Upper lobe of left lung (tissue), 6 donors: Measurements from ENCODE around the gene TRIOBP. TPM values are rescaled to one million over a fixed set of nuclear protein-coding genes. Genes with fewer than 3 reads are reported as not detected.

ENCODE experiments used
- ATAC-seq, 2 donors: fragments of 200-7000 bp; cut with Tn5 transposase; one replicate each; pipeline ENCODE4 v1.9.1; 2022; ENCODE audit warnings: mild to moderate bottlenecking in 2 of 2, moderate library complexity in 2 of 2; ENCODE audit not compliant: low FRiP score in 2 of 2
- DNase-seq, 2 donors: peaks; one replicate each; pipeline ENCODE4 v3.0.0-alpha.2; 2019 to 2020
- H3K27ac ChIP-seq, 4 donors: fragments of 200-600 bp; sonication (generic); one replicate each; pipeline ENCODE4 v1.5.1; 2016 to 2019
- H3K27me3 ChIP-seq, 4 donors: fragments of 200-600 bp; sonication (generic); one replicate each; pipeline ENCODE4 v1.5.1; 2017 to 2019
- H3K36me3 ChIP-seq, 4 donors: fragments of 200-600 bp; sonication (generic); one replicate each; pipeline ENCODE4 v1.5.1; 2016 to 2019
- H3K4me1 ChIP-seq, 4 donors: fragments of 200-600 bp; sonication (generic); one replicate each; pipeline ENCODE4 v1.5.1; 2018 to 2019
- H3K4me3 ChIP-seq, 4 donors: fragments of 200-600 bp; sonication (generic); one replicate each; pipeline ENCODE4 v1.5.1; 2017 to 2019; ENCODE audit warnings: mild to moderate bottlenecking in 2 of 4, moderate library complexity in 1 of 4
- H3K9me3 ChIP-seq, 4 donors: fragments of 200-600 bp; sonication (generic); one replicate each; pipeline ENCODE4 v1.5.1; 2018 to 2019
- EP300 ChIP-seq, 4 donors: sonication (generic); formaldehyde crosslinking; IDR thresholded peaks; one replicate each; pipeline ENCODE4 v1.5.1; 2017; ENCODE audit warnings: antibody characterized with exemption in 4 of 4, control low read depth in 2 of 4
- POLR2A ChIP-seq, 4 donors: fragments of 450-650 bp; IDR thresholded peaks; one replicate each; pipeline ENCODE4 v1.5.1; 2016 to 2017; ENCODE audit warnings: antibody characterized with exemption in 4 of 4, mild to moderate bottlenecking in 2 of 4
- POLR2AphosphoS5 ChIP-seq, 2 donors: sonication (generic); formaldehyde crosslinking; IDR thresholded peaks; one replicate each; pipeline ENCODE4 v1.5.1; 2017; ENCODE audit warnings: antibody characterized with exemption in 2 of 2
- WGBS, 2 donors: methylation state at CpG; one replicate each; pipeline ENCODE4 v1.1.5; 2017 to 2018; 5-methylcytosine and 5-hydroxymethylcytosine counted together
- total RNA-seq, 6 donors: library from RNA; depleted of rRNA in 4 of 6; stranded (reverse); fragments of >200 nt in 4 of 6; gene quantifications; one replicate each; pipeline versions ENCODE4 v1.1.0 to v1.2.1, GENCODE V29; 2016 to 2021
- TF ChIP-seq, protein P1 (sequence below), 6 experiments: fragments of 450-650 bp in 4 of 6; fragments of 200-600 bp in 2 of 6; sonication (generic) in 2 of 6; IDR thresholded peaks; one replicate each; pipeline ENCODE4 v1.5.1; 2016 to 2019; ENCODE audit warnings: antibody characterized with exemption in 6 of 6
- donor health status: DM: no; HTN: no; CAD: no; lungs with moderate emphysema.
- donor health status: DM: no; HTN: yes; CAD: no; lungs with severe emphysema.

TRIOBP gene
- total RNA-seq, 6 donors from 2014 or later = 76.5 to 151 (median 113) TPM

- Histone ChIP-seq H3K27ac (no peak overlapping the region), H3K36me3 (no peaks in the 10 kb centered on the region), H3K4me1 (peaks cover 0 to 16% (median 7%) of the 10 kb centered on the region in 4 donors), H3K9me3 (no peaks in the 10 kb centered on the region), H3K27me3 (no peaks in the 10 kb centered on the region), H3K4me3 (no peak overlapping the region)
- 73 to 79% methylated on average over 8 to 12 of the region's 13 CpGs for WGBS, 2 donors
- DNase-seq (no peak), ATAC-seq (no peak)
- TF ChIP-seq POLR2AphosphoS5 (IDR thresholded peaks at IDR 0.05) (no peak), EP300 (IDR thresholded peaks at IDR 0.05) (no peak)
- TF ChIP-seq, protein P1, sequence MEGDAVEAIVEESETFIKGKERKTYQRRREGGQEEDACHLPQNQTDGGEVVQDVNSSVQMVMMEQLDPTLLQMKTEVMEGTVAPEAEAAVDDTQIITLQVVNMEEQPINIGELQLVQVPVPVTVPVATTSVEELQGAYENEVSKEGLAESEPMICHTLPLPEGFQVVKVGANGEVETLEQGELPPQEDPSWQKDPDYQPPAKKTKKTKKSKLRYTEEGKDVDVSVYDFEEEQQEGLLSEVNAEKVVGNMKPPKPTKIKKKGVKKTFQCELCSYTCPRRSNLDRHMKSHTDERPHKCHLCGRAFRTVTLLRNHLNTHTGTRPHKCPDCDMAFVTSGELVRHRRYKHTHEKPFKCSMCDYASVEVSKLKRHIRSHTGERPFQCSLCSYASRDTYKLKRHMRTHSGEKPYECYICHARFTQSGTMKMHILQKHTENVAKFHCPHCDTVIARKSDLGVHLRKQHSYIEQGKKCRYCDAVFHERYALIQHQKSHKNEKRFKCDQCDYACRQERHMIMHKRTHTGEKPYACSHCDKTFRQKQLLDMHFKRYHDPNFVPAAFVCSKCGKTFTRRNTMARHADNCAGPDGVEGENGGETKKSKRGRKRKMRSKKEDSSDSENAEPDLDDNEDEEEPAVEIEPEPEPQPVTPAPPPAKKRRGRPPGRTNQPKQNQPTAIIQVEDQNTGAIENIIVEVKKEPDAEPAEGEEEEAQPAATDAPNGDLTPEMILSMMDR (IDR thresholded peaks at IDR 0.05) = peak in 1 of 6 experiments; percentile 13
Measured at GRCh38 chr22:37781434-37782059, 84.7 kb downstream of the TRIOBP start.

DNA sequence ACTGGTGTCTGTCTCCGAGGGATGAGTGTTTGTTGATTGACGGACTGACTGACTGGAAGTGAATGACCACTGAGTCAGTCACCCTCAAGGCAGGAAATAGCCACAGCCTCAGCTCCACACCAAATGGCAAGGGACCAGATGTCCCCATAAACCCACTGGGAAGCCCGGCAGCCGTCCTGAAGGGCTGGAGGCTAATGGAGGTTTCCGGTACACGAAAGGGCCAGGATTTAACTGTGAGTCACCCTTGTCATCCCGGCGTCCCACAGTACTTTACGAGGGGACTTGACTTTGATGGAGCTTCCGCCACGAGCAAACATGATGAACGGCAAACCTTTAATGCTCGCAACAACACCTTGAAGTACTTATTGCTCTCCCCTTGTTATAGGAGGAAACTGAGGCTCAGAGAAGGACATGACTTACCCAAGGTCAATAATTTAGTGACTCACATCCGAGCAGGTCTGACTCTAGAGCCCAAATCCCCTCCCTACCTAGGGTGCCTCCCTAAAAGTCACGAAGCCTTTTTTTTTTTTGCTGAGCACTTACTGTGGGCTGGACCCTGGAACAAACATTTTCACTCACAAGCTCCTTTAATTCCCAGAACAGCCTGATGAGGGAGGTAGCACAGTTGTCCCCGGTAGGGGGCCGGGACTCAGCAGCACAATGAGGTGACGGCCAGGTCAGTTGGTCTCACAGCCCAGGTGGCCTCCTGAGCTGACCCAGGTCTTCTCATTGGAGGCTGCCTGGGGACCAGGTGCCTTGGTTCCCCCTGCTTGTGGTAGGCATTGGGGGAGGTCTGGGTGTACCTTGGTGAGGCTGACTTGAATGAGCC is 85.7 kb downstream of the TRIOBP start:
- ATAC-seq = peak in 1 of 2 donors; percentile 2
- no peak overlapping the region for H3K4me3 ChIP-seq
- H3K36me3 ChIP-seq = no peaks in the 10 kb centered on the region
- 71 to 82% methylated on average over 13 to 18 of the region's 18 CpGs for WGBS, 2 donors
- no peaks in the 10 kb centered on the region for H3K9me3 ChIP-seq
- H3K27ac ChIP-seq = no peak overlapping the region
- DNase-seq = no peak
- H3K4me1 ChIP-seq = peaks cover 0 to 10% (median 2%) of the 10 kb centered on the region in 4 donors
- H3K27me3 ChIP-seq = no peaks in the 10 kb centered on the region
- TF ChIP-seq POLR2AphosphoS5 (IDR thresholded peaks at IDR 0.05) (no peak), EP300 (IDR thresholded peaks at IDR 0.05) (no peak), POLR2A (IDR thresholded peaks at IDR 0.05) (no peak)
- TF ChIP-seq, protein P1 (IDR thresholded peaks at IDR 0.05) = no peak

DNA sequence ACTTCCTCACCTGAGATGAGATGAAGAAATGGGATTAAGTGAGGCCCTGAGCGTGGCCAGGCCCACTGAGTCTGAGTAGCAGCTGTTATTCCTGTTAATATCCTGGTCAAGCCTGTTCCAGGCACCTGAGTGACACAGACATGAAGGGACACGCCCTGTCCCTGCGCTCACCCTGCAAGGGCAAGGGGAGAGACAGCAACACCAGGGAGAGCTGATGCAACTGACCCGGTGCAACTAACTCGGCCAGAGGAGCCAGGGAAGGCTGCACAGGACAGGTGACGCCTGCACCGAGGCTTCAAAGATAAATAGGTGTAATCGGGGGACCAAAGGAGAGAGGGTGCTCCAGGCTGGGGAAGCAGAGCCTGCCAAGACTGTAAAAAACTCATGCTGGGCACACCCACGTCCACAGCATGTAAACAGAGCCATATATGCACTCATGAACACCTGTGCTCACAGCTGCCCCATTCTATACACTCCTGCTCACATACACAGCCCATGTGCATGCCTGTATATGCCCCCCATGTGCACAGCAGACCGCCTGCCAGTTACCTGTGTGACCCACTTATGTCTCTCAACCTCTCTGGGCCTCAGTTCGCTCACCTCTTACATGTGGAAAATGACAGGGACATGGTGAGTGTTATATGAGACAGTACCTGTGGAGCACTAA is 88.1 kb downstream of the TRIOBP start:
- H3K27ac ChIP-seq = no peak overlapping the region
- peak in 1 of 2 donors; percentile 87 for DNase-seq
- H3K4me3 ChIP-seq = no peak overlapping the region
- no peaks in the 10 kb centered on the region for H3K9me3 ChIP-seq
- no peaks in the 10 kb centered on the region for H3K36me3 ChIP-seq
- TF ChIP-seq, protein P1 (IDR thresholded peaks at IDR 0.05) = no peak
- peak in 1 of 2 donors; percentile 15 for TF ChIP-seq POLR2AphosphoS5 (IDR thresholded peaks at IDR 0.05)
- WGBS, 2 donors = 65 to 67% methylated on average over 8 to 11 of the region's 11 CpGs
- H3K4me1 ChIP-seq = peaks cover 0 to 9% (median 0%) of the 10 kb centered on the region in 4 donors
- ATAC-seq = peak; percentile 20 to 61
- H3K27me3 ChIP-seq = no peaks in the 10 kb centered on the region

DNA sequence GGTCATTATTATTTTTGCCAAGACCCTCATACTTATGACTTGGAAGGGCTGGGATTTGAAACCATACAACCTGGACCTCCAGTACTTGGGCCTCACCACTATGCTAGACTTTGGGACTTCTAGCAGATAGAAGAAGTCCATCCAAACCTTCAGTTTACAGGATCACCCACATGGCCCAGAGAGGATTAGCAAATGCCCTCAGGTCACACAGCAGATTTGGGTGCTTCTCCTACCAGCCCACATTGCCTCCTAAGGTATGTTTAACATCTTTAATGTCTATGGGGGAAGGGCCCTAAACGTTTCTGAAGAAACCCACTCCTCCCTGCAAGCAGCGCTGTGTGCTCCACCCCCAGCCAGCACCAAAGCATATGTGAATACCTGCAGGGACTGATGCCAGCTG is 93.4 kb downstream of the TRIOBP start:
- no peaks in the 10 kb centered on the region for H3K27me3 ChIP-seq
- no peak overlapping the region for H3K27ac ChIP-seq
- no peak overlapping the region for H3K4me3 ChIP-seq
- no peaks in the 10 kb centered on the region for H3K36me3 ChIP-seq
- WGBS, 2 donors = 52 to 63% methylated on average over 2 of the region's 2 CpGs
- no peaks in the 10 kb centered on the region for H3K9me3 ChIP-seq
- TF ChIP-seq, protein P1 (IDR thresholded peaks at IDR 0.05) = no peak
- TF ChIP-seq POLR2A (IDR thresholded peaks at IDR 0.05) = no peak
- no peak for TF ChIP-seq EP300 (IDR thresholded peaks at IDR 0.05)
- no peak for TF ChIP-seq POLR2AphosphoS5 (IDR thresholded peaks at IDR 0.05)
- DNase-seq (no peak), ATAC-seq (no peak)
- no peaks in the 10 kb centered on the region for H3K4me1 ChIP-seq
